Natural killer cell (primary cell): ENCODE measurements around the gene CABLES1. TPM values are rescaled to one million over a fixed set of nuclear protein-coding genes. Genes with fewer than 3 reads are reported as not detected.
A peak's percentile ranks its signal among the peaks of the same experiment; 100 is the strongest.

Experiments
- ATAC-seq, 3 donors: fragments of 150-1000 bp in 2 of 3; fragments of 200-7000 bp in 1 of 3; cut with Tn5 transposase; 1 replicate in 1 of 3; 2 replicates in 2 of 3; pipeline ENCODE4 v1.10.0; 2021; ENCODE audit warnings: mild to moderate bottlenecking in 2 of 3, moderate library complexity in 2 of 3
- DNase-seq, 2 donors: peaks; one replicate each; pipeline versions ENCODE4 v3.0.0 to v3.0.0-alpha.2; 2013 to 2021; ENCODE audit warnings: mixed read lengths in 1 of 2
- H3K27ac ChIP-seq: one replicate; pipeline ENCODE4 v1.5.1; 2013; ENCODE audit warnings: mild to moderate bottlenecking, low read length
- H3K27me3 ChIP-seq: one replicate; pipeline ENCODE4 v1.6.1; 2013; ENCODE audit warnings: low read length; ENCODE audit not compliant: control insufficient read depth, insufficient read depth
- H3K36me3 ChIP-seq: one replicate; pipeline ENCODE4 v1.6.1; 2013; ENCODE audit warnings: low read length; ENCODE audit not compliant: control insufficient read depth, insufficient read depth
- H3K4me1 ChIP-seq: one replicate; pipeline ENCODE4 v1.6.1; 2013; ENCODE audit warnings: low read length; ENCODE audit not compliant: control insufficient read depth, insufficient read depth
- H3K4me3 ChIP-seq: one replicate; pipeline ENCODE4 v1.5.1; 2013; ENCODE audit warnings: low read length
- H3K9me3 ChIP-seq: one replicate; pipeline ENCODE4 v1.6.1; 2013; ENCODE audit warnings: low read length; ENCODE audit not compliant: control insufficient read depth, insufficient read depth
- H3K27ac Mint-ChIP-seq, 2 donors: one replicate each; pipeline ENCODE4 v1.8.0; 2022; ENCODE audit warnings: mild to moderate bottlenecking in 2 of 2, mixed read lengths in 2 of 2, moderate library complexity in 1 of 2
- H3K27me3 Mint-ChIP-seq, 2 donors: one replicate each; pipeline ENCODE4 v1.8.0; 2022; ENCODE audit warnings: low read depth in 2 of 2, mixed read lengths in 2 of 2
- H3K36me3 Mint-ChIP-seq: one replicate; pipeline ENCODE4 v1.8.0; 2022; ENCODE audit warnings: mixed read lengths
- H3K4me1 Mint-ChIP-seq, 2 donors: one replicate each; pipeline ENCODE4 v1.8.0; 2022; ENCODE audit warnings: mixed read lengths in 2 of 2
- H3K4me3 Mint-ChIP-seq: one replicate; pipeline ENCODE4 v1.8.0; 2022; ENCODE audit warnings: mild to moderate bottlenecking, moderate library complexity, mixed read lengths
- H3K9me3 Mint-ChIP-seq, 2 donors: one replicate each; pipeline ENCODE4 v1.8.0; 2022; ENCODE audit warnings: mixed read lengths in 2 of 2
- WGBS: methylation state at CpG from one replicate; pipeline ENCODE4 v1.1.7; 2013; ENCODE audit warnings: missing lambda C conversion rate; ENCODE audit not compliant: insufficient coverage; 5-methylcytosine and 5-hydroxymethylcytosine counted together
- intact Hi-C: fragments of 100-400 bp; cut with micrococcal nuclease; formaldehyde crosslinking; loops from one replicate; pipeline ENCODE4 v1.14.2; 2022
- total RNA-seq, 4 donors: library from RNA; stranded (reverse); fragments of 120-200 nt in 1 of 4; gene quantifications; one replicate each; pipeline versions ENCODE4 v1.2.3 to v1.2.4, GENCODE V29; 2013 to 2022
- TF ChIP-seq, protein P1 (sequence below): fragments of 200-600 bp; IDR thresholded peaks from one replicate; pipeline ENCODE4 v1.8.0; 2022; ENCODE audit warnings: antibody characterized with exemption

Gene CABLES1
- total RNA-seq, 3 donors from 2014 or later (not counting 1 experiment from before 2014, with no cell fraction given), result 1.3 to 2.2 (median 1.8) TPM

- Mint-ChIP-seq H3K27ac (peak overlapping the region in 1 of 2 donors; percentile 72), H3K27me3 (no peaks in the 10 kb centered on the region), H3K4me3 (no peak overlapping the region), H3K4me1 (peaks cover 4 to 44% of the 10 kb centered on the region in 2 donors), H3K36me3 (no peaks in the 10 kb centered on the region), H3K9me3 (no peaks in the 10 kb centered on the region)
- Histone ChIP-seq H3K9me3 (no peaks in the 10 kb centered on the region), H3K36me3 (no peaks in the 10 kb centered on the region), H3K4me1 (peaks cover 25% of the 10 kb centered on the region), H3K27ac (no peak overlapping the region), H3K27me3 (no peaks in the 10 kb centered on the region), H3K4me3 (no peak overlapping the region)
- TF ChIP-seq, protein P1, sequence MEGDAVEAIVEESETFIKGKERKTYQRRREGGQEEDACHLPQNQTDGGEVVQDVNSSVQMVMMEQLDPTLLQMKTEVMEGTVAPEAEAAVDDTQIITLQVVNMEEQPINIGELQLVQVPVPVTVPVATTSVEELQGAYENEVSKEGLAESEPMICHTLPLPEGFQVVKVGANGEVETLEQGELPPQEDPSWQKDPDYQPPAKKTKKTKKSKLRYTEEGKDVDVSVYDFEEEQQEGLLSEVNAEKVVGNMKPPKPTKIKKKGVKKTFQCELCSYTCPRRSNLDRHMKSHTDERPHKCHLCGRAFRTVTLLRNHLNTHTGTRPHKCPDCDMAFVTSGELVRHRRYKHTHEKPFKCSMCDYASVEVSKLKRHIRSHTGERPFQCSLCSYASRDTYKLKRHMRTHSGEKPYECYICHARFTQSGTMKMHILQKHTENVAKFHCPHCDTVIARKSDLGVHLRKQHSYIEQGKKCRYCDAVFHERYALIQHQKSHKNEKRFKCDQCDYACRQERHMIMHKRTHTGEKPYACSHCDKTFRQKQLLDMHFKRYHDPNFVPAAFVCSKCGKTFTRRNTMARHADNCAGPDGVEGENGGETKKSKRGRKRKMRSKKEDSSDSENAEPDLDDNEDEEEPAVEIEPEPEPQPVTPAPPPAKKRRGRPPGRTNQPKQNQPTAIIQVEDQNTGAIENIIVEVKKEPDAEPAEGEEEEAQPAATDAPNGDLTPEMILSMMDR, result no peak
- ATAC-seq (no peak), DNase-seq (no peak)
- intact Hi-C loops, result no loop called here
- WGBS, result 67% methylated on average over 9 of the region's 9 CpGs
Observed at GRCh38 chr18:23143815-23144261, 8.6 kb downstream of the CABLES1 start.

- DNase-seq (no peak), ATAC-seq (no peak)
- no peaks in the 10 kb centered on the region for H3K9me3 Mint-ChIP-seq
- WGBS, result 89% methylated on average over 3 of the region's 7 CpGs
- intact Hi-C loops, result no loop called here
- no peaks in the 10 kb centered on the region for H3K36me3 Mint-ChIP-seq
- Histone ChIP-seq H3K4me1 (peaks cover 25% of the 10 kb centered on the region), H3K4me3 (no peak overlapping the region), H3K27me3 (no peaks in the 10 kb centered on the region), H3K36me3 (no peaks in the 10 kb centered on the region), H3K9me3 (no peaks in the 10 kb centered on the region), H3K27ac (no peak overlapping the region)
- H3K27ac Mint-ChIP-seq, result no peak overlapping the region
- no peaks in the 10 kb centered on the region for H3K27me3 Mint-ChIP-seq
- peaks cover 4 to 42% of the 10 kb centered on the region in 2 donors for H3K4me1 Mint-ChIP-seq
- no peak overlapping the region for H3K4me3 Mint-ChIP-seq
- TF ChIP-seq, protein P1, result no peak
Observed at GRCh38 chr18:23144640-23145039, 9.4 kb downstream of the CABLES1 start.

GRCh38 chr18:23145621-23146020 lies 10.3 kb downstream of the CABLES1 start:
- H3K27me3 Mint-ChIP-seq, result no peaks in the 10 kb centered on the region
- intact Hi-C loops, result no loop called here
- WGBS, result 74% methylated on average over 4 of the region's 5 CpGs
- no peaks in the 10 kb centered on the region for H3K9me3 Mint-ChIP-seq
- TF ChIP-seq, protein P1, result no peak
- H3K4me3 ChIP-seq, result no peak overlapping the region
- no peak overlapping the region for H3K27ac Mint-ChIP-seq
- no peaks in the 10 kb centered on the region for H3K9me3 ChIP-seq
- no peaks in the 10 kb centered on the region for H3K27me3 ChIP-seq
- ATAC-seq (no peak), DNase-seq (no peak)
- no peaks in the 10 kb centered on the region for H3K36me3 Mint-ChIP-seq
- H3K4me1 ChIP-seq, result peaks cover 16% of the 10 kb centered on the region
- H3K36me3 ChIP-seq, result no peaks in the 10 kb centered on the region
- H3K4me1 Mint-ChIP-seq, result peaks cover 0 to 32% of the 10 kb centered on the region in 2 donors
- H3K4me3 Mint-ChIP-seq, result no peak overlapping the region
- no peak overlapping the region for H3K27ac ChIP-seq

- 95% methylated on average over 11 of the region's 11 CpGs for WGBS
- Histone ChIP-seq H3K27me3 (no peaks in the 10 kb centered on the region), H3K4me1 (peaks cover 10% of the 10 kb centered on the region), H3K27ac (no peak overlapping the region), H3K4me3 (no peak overlapping the region), H3K9me3 (no peaks in the 10 kb centered on the region), H3K36me3 (no peaks in the 10 kb centered on the region)
- TF ChIP-seq, protein P1, result no peak
- Mint-ChIP-seq H3K4me3 (no peak overlapping the region), H3K36me3 (no peaks in the 10 kb centered on the region), H3K9me3 (no peaks in the 10 kb centered on the region), H3K4me1 (peaks cover 0 to 21% of the 10 kb centered on the region in 2 donors), H3K27ac (no peak overlapping the region), H3K27me3 (no peaks in the 10 kb centered on the region)
- intact Hi-C loops, result no loop called here
- ATAC-seq (no peak), DNase-seq (no peak)
Observed at GRCh38 chr18:23146861-23147469, 11.7 kb downstream of the CABLES1 start.
